Activated naive CD4-positive, alpha-beta T cell treated with anti-CD3 and anti-CD28 coated beads, Interleukin-2, amount 50 U/mL, for 24 hours (primary cell): Measurements from ENCODE around the gene PTGES3.
"Not testable (repeated sequence)": the region's sequence is repeated elsewhere in the genome, so short reads cannot be mapped to it uniquely, and the experiment has no call there.

Source experiments
- H3K27ac Mint-ChIP-seq: one replicate; pipeline ENCODE4 v1.8.0; 2021; ENCODE audit warnings: mild to moderate bottlenecking, mixed read lengths
- H3K27me3 Mint-ChIP-seq: one replicate; pipeline ENCODE4 v1.8.0; 2021; ENCODE audit warnings: mixed read lengths
- H3K36me3 Mint-ChIP-seq: one replicate; pipeline ENCODE4 v1.8.0; 2021; ENCODE audit warnings: mixed read lengths
- H3K4me1 Mint-ChIP-seq: one replicate; pipeline ENCODE4 v1.8.0; 2021; ENCODE audit warnings: mixed read lengths
- H3K4me3 Mint-ChIP-seq: one replicate; pipeline ENCODE4 v1.8.0; 2021; ENCODE audit warnings: mild to moderate bottlenecking, mixed read lengths
- H3K9me3 Mint-ChIP-seq: one replicate; pipeline ENCODE4 v1.8.0; 2021; ENCODE audit warnings: mixed read lengths

The PTGES3 gene, protein sequence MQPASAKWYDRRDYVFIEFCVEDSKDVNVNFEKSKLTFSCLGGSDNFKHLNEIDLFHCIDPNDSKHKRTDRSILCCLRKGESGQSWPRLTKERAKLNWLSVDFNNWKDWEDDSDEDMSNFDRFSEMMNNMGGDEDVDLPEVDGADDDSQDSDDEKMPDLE

DNA sequence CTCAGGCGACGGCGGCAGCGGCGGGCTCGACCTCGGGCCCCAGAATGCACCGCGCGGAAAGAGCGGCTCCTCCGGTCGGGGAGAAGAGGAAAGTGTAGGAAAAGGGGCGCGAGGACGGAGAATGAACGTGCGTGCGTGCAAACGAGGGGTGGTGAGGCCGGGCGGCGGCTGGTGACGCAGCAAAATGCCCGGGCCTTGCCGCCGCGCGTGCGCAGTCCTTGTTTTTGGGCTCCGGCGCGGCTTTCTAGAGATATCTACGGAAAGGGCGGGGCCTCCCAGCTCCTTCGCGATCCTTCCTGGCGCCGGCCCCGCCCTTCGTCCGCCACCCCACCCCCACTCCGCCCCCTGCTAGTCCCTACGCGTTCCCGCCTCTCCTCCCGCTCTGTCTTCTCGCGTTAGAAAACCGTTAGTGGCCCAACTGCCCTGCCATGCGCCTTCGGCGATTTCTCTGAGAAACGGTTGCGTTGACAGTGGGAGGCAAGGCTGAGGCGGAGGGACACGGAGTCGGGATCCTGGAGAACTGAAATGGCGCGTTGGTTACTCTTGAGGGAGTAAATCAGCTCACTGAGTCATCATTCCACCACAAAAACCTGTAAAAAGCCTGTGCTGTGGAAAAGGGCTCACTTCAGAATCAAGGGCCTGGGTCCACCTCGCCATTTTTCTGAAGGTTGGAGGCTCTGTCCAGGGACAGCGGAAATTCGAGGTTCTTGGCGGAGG, at the start of gene PTGES3:
Gene PTGES3 (minus strand): TSS at position 156 of the 717 bp plus-strand sequence. CDS start 285 bp downstream, outside the sequence.
- H3K9me3 Mint-ChIP-seq: no peaks in the 10 kb centered on the region
- peak within 1 kb of the TSS; percentile 100 for H3K4me3 Mint-ChIP-seq
- peaks cover 28% of the 10 kb centered on the region for H3K4me1 Mint-ChIP-seq
- peak within 1 kb of the TSS; percentile 100 for H3K27ac Mint-ChIP-seq
- H3K36me3 Mint-ChIP-seq: peaks cover 24% of the 10 kb centered on the region
- no peaks in the 10 kb centered on the region for H3K27me3 Mint-ChIP-seq

DNA sequence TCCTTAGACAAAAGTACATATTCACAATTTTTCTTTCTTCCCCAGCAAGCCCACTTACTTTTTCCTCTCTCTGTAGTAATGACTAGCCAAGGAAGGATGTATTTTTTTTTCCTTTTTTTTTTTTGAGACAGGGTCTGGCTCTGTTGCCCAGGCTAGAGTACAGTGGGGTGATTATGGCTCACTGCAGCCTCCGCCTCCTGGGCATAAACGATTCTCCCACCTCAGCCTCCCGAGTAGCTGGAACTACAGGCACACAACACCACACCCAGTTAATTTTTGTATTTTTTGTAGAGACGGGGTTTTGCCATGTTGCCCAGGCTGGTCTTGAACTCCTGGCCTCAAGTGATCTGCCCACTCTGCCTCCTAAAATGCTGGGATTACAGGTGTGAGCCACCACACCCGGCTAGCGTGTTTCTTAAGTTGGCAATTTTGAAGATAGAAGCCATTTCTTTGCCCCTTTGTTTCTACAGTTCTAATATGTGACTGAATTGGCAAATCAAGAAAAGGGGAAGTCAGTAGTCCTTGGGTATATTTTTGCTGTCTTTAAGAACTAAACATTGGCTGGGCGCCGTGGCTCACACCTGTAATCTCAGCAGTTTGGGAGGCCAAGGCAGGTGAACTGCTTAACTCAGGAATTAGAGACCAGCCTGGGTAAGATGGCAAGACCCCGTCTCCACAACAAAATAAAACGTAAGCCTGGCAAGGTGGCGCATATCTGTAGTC, 40.2 kb upstream of the PTGES3 start:
- Mint-ChIP-seq H3K4me3 (no peak overlapping the region), H3K27ac (peak overlapping the region; percentile 41), H3K36me3 (peaks cover 21% of the 10 kb centered on the region), H3K4me1 (peaks cover 13% of the 10 kb centered on the region), H3K27me3 (no peaks in the 10 kb centered on the region), H3K9me3 (no peaks in the 10 kb centered on the region)

DNA sequence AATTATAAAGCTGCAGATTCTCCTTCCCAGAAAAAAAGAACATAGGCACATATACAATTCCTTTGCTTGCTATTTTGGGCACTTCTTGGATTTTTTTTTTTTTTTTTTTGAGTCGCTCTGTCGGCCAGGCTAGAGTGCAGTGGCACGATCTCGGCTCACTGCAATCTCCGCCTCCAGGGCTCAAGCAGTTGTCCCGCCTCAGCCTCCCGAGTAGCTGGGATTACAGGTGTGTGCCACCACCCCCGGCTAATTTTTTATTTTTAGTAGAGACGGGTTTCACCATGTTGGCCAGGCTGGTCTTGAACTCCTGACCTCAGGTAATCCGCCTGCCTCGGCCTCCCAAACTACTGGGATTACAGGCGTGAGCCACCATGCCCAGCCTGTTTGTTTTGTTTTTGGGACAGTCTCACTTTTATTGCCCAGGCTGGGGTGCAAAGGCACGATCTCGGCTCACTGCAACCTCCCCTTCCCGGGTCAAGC, 38.2 kb upstream of the PTGES3 start:
- not testable (repeated sequence) for H3K9me3 Mint-ChIP-seq, H3K27me3 Mint-ChIP-seq
- peaks cover 34% of the 10 kb centered on the region for H3K4me1 Mint-ChIP-seq
- peak overlapping the region; percentile 97 for H3K4me3 Mint-ChIP-seq
- H3K36me3 Mint-ChIP-seq: peaks cover 27% of the 10 kb centered on the region
- H3K27ac Mint-ChIP-seq: peak overlapping the region; percentile 98

DNA sequence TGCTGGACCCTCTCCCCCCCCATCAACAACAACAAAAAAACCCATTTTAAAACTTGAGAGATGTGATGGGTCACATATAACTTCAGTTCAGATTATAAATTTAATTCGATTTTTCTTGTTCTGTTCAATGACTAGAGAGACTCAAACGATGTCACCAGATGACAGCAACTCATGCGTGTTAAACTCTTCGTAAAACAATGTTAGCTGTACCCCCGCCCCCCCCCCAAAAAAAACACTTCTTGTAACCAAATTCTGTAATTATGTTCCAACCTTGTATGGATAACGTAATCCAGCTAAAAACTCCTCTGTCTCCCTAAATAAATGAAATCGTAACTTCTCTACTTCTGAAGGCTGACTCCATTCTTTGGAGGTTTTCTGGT, 37.6 kb upstream of the PTGES3 start:
- H3K9me3 Mint-ChIP-seq: no peaks in the 10 kb centered on the region
- H3K36me3 Mint-ChIP-seq: peaks cover 32% of the 10 kb centered on the region
- H3K4me1 Mint-ChIP-seq: peaks cover 39% of the 10 kb centered on the region
- peak overlapping the region; percentile 98 for H3K27ac Mint-ChIP-seq
- peak overlapping the region; percentile 97 for H3K4me3 Mint-ChIP-seq
- H3K27me3 Mint-ChIP-seq: no peaks in the 10 kb centered on the region

DNA sequence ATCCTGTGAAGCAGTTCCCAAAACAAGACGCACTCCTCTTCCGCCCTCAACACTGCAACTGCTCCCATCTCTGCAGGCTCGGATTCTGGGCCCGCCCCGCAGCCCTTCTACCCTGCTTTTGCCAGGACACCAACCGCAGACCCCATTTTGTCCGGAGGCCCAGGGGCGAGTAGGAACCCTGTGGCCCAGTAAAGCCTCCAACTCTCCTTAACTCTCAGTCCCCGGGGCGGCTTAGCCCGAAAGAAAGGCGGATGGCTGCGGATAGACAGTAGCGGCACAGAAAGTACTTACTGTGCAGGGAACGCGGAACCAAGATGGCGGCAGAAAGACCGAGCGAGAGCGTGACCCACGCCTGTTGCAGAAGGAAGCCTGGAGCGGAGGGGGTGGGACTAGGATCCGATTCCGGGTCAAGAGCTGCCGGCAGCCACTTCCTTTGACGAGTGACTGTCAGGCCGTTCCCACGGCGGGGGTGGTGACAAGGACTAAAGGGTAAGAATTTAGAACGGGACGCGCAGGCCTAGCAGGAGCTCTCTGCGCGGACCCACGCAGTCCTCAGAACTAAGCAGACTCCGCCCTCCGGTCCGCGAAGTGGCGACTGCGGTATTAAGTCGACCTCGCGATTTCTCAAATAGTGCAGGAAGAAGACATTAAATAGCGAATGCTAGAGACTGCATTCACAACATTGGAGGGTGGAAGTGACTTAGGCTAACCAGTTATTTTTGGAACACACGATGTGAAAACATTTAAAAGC, 37.1 kb upstream of the PTGES3 start, which contains the start of gene NACA:
Gene NACA (minus strand): TSS at position 328 of the 751 bp plus-strand sequence. CDS start 778 bp downstream, outside the sequence.
- Mint-ChIP-seq H3K27ac (peak within 1 kb of the TSS; percentile 98), H3K9me3 (no peaks in the 10 kb centered on the region), H3K4me3 (peak within 1 kb of the TSS; percentile 97), H3K27me3 (no peaks in the 10 kb centered on the region), H3K36me3 (peaks cover 37% of the 10 kb centered on the region), H3K4me1 (peaks cover 45% of the 10 kb centered on the region)

DNA sequence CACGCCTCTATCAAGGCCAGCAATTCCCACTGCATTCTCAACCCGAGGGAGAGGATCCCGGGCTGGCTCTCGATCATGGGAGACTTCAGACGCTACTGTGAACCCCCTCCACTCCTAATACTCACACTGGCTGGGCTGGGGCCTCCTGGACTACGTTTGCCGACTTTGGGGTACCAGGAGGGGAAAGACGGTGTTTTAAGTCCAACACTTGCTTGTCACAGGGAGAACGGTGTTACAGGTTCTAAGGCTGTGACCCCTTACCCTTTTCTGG, 36.6 kb upstream of the PTGES3 start:
- Mint-ChIP-seq H3K27me3 (no peaks in the 10 kb centered on the region), H3K4me1 (peaks cover 50% of the 10 kb centered on the region), H3K36me3 (peaks cover 40% of the 10 kb centered on the region), H3K4me3 (peak overlapping the region; percentile 97), H3K27ac (peak overlapping the region; percentile 98), H3K9me3 (no peaks in the 10 kb centered on the region)

DNA sequence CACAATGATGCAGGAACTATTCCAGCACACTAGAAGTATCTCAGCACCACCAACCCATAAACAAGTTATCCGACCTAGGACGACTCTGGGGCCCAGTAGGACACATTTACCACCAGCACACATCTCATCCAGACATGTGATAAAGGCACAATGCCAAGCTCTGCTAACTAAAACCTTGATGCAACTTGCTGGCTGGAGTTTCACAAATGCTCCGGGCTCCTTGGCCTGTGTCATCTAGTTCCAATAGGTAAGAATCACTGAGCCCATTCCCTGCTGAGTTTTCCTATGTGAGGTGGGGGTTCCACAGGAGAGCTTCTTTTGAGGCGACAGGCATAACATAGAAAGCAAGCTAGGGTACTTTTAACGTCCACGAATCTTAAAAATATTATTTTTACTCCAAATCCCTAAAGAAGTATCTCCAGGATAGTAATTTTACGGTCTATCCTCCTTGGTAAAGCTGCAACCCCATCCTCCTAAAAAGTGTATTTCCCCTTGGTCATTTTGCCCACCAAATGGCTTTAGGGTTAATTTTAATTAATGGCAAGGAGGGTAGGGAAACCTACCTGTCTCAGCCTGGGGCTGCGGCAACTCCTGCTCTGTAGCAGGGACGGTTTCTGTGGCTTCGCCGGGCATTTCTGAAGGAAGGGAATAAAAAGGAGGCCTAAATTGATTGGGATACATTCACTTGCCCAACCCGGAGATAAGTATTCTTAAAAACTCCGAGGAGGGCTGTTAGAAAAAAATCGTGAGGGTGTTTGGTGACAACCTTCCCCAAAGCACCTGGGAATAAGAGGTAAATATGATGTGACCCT, 36.0 kb upstream of the PTGES3 start:
- Mint-ChIP-seq H3K9me3 (no peaks in the 10 kb centered on the region), H3K4me3 (peak overlapping the region; percentile 97), H3K27me3 (no peaks in the 10 kb centered on the region), H3K27ac (peak overlapping the region; percentile 98), H3K36me3 (peaks cover 45% of the 10 kb centered on the region), H3K4me1 (peaks cover 55% of the 10 kb centered on the region)

DNA sequence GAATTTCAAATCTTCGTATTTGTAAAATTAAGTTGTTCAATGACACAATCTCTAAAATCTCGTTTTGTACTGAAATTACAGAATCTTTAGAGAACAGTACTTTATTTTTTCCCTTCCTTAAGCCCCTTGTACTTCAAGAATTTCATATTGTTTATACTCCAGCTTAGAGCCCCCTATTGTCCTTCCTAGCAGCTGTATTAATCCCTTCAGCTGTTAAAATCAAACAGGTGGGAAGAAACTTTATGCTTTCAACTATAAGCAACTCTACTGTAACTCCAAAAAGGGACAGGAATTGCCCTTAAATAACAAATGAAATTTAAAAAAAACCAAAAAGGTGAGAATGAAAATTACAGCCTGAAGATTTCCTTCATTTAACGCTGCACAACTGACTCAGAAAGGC, 35.3 kb upstream of the PTGES3 start:
- H3K9me3 Mint-ChIP-seq: no peaks in the 10 kb centered on the region
- H3K27ac Mint-ChIP-seq: peak overlapping the region; percentile 98
- peaks cover 61% of the 10 kb centered on the region for H3K4me1 Mint-ChIP-seq
- peaks cover 49% of the 10 kb centered on the region for H3K36me3 Mint-ChIP-seq
- H3K27me3 Mint-ChIP-seq: no peaks in the 10 kb centered on the region
- peak overlapping the region; percentile 97 for H3K4me3 Mint-ChIP-seq

DNA sequence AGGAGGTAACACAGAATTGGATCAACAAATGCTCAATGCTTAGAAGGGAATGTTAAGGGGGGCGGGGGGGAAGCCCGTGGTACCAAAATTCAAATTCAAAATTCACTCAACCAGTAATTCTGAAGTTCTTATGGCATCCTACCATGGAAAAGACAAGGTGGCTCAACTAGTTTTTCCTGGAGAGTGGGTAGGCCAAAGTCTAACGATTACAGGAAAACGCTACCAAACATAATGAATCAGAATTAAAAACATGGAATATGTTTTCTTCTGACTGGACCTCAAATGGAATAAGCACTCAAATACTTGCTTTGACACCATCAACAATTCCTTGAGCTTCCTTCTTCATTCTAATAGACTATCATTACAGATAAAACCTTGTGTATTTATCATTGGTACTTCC, 34.7 kb upstream of the PTGES3 start:
- H3K36me3 Mint-ChIP-seq: peaks cover 49% of the 10 kb centered on the region
- peaks cover 61% of the 10 kb centered on the region for H3K4me1 Mint-ChIP-seq
- H3K27ac Mint-ChIP-seq: peak overlapping the region; percentile 47
- no peaks in the 10 kb centered on the region for H3K9me3 Mint-ChIP-seq
- H3K4me3 Mint-ChIP-seq: peak overlapping the region; percentile 97
- H3K27me3 Mint-ChIP-seq: no peaks in the 10 kb centered on the region

DNA sequence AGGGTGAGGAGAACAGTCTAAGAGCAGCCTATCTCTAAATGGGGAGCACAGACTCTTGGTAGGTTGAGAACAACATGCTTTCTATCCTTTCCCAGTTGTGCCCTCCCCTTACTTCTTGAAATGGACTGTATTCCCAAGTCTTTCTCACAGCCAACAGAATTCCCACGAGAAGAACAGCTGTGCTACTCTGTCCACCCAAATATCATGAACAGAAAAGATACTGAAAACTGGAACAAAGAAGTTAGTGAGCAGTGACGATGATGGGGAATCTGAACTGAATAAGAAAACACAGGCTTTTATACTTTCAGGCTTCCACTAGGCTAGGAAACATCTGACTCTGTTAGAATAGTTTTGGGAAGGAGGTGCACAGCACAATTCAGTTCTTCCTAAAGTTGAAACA, 33.6 kb upstream of the PTGES3 start:
- Mint-ChIP-seq H3K27me3 (no peaks in the 10 kb centered on the region), H3K4me1 (peaks cover 67% of the 10 kb centered on the region), H3K4me3 (peak overlapping the region; percentile 97), H3K9me3 (no peaks in the 10 kb centered on the region), H3K36me3 (peaks cover 49% of the 10 kb centered on the region), H3K27ac (peak overlapping the region; percentile 85)

DNA sequence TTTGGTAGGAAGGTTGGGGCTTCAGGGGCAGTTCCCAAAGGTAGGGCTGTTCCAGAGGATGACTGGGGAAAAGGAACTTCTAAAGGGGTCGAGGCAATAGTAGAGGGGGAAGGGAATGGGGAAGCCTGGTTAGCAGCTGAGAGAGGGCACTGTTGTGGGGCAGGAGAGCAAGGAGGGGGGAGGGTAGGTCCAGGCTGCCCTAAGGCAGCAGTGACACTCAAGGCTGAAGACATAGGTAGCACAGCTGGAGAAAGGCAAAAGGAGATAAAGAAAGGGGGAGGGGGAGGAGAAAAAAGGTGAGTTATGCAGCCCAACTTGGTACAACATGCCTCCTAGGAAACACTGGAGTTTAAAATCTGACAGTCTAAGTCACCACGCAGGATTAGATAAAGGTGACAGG, 33.1 kb upstream of the PTGES3 start:
- H3K36me3 Mint-ChIP-seq: peaks cover 51% of the 10 kb centered on the region
- H3K27me3 Mint-ChIP-seq: no peaks in the 10 kb centered on the region
- no peaks in the 10 kb centered on the region for H3K9me3 Mint-ChIP-seq
- H3K4me1 Mint-ChIP-seq: peaks cover 72% of the 10 kb centered on the region
- peak overlapping the region; percentile 97 for H3K4me3 Mint-ChIP-seq
- peak overlapping the region; percentile 91 for H3K27ac Mint-ChIP-seq

DNA sequence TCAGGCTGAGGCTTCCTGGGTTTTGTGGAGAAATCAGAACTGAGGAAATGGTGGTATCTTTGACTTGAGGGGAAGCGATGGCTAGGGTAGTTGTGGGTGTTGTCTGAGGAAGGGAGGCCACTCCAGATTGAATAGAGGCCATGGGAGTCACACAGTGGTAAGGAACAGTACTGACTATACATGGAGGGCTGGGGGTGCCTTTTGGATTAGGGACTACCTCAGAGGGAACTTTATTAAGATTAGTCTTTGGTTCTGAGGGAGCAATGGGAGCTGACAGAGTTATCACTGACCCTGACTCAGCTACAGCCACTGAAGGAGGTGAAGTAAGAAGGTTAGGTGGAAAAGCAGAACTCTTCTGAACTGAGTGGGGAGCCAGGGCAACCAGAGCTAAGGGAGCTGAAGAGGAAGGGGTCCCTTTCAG, 32.7 kb upstream of the PTGES3 start:
- Mint-ChIP-seq H3K4me1 (peaks cover 73% of the 10 kb centered on the region), H3K36me3 (peaks cover 56% of the 10 kb centered on the region), H3K27me3 (no peaks in the 10 kb centered on the region), H3K9me3 (no peaks in the 10 kb centered on the region), H3K4me3 (peak overlapping the region; percentile 97), H3K27ac (peak overlapping the region; percentile 91)

DNA sequence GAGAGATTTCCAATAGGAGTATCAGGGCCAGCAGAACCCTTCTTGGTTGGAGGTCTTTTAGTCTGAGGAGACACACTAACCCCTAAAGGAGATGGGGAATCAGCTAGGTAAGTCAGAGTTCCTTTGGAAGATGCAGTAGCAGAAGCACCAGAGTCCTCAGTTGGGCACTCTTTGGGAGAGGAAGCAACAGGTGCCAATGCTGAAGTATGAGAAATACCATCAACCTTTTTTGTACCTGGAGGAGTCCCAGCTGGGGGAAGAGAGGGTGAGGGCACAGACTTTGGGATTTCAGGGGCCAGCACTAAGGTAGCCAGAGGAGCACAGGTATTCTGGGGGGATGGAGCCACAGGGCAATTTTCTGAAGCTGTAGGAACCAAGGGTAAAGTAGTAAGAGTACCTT, 31.0 kb upstream of the PTGES3 start:
- Mint-ChIP-seq H3K9me3 (no peaks in the 10 kb centered on the region), H3K4me3 (peak overlapping the region; percentile 97), H3K27me3 (no peaks in the 10 kb centered on the region), H3K36me3 (peaks cover 54% of the 10 kb centered on the region), H3K27ac (peak overlapping the region; percentile 91), H3K4me1 (peaks cover 76% of the 10 kb centered on the region)

DNA sequence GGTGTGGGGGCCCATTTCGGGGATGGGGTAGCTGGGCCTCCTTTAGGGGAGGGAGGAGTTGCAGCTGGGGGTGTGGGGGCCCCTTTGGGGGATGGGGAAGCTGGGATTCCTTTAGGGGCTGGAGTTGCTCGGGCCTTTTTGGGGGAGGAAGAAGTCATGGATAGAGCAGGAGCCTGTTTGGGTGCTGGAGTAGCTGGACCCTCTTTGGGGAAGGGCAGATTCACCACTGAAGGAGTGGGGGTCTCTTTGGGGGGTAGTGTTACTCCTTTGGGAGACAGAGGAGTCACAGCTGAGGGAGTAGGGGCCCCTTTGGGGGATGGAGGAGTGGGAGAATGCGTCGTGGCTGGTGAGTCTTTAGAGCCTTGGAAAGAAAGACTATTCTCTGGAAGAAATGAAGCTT, 30.6 kb upstream of the PTGES3 start:
- H3K36me3 Mint-ChIP-seq: peaks cover 52% of the 10 kb centered on the region
- H3K4me3 Mint-ChIP-seq: peak overlapping the region; percentile 97
- H3K27me3 Mint-ChIP-seq: no peaks in the 10 kb centered on the region
- peaks cover 76% of the 10 kb centered on the region for H3K4me1 Mint-ChIP-seq
- H3K9me3 Mint-ChIP-seq: no peaks in the 10 kb centered on the region
- H3K27ac Mint-ChIP-seq: peak overlapping the region; percentile 91

DNA sequence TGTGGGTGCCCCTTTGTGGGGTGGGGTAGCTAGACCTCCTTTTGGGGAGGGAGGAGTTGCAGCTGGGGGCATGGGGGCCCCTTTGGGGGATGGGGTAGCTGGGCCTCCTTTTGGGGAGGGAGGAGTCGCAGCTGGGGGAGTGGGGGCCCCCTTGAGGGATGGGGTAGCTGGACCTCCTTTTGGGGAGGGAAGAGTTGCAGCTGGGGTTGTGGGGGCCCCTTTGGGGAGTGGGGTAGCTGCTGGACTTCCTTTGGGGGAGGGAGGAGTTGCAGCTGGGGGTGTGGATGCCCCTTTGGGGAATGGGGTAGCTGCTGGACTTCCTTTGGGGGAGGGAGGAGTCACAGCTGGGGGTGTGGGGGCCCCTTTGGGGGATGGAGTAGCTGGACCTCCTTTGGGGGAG, 30.1 kb upstream of the PTGES3 start:
- Mint-ChIP-seq H3K4me3 (no peak overlapping the region), H3K4me1 (peaks cover 72% of the 10 kb centered on the region), H3K9me3 (no peaks in the 10 kb centered on the region), H3K27me3 (no peaks in the 10 kb centered on the region), H3K27ac (no peak overlapping the region), H3K36me3 (peaks cover 50% of the 10 kb centered on the region)
